KMS-11 (cell line): ENCODE data around the gene DIO2.

ENCODE experiments used
- H2AFZ ChIP-seq: fragments of 200-600 bp; sonication (generic); 2 replicates; pipeline ENCODE4 v1.6.1; 2016; ENCODE audit warnings: antibody characterized with exemption, mixed run types, low read depth
- H3K27ac ChIP-seq: fragments of 200-600 bp; sonication (generic); 2 replicates; pipeline ENCODE4 v1.6.1; 2016; ENCODE audit warnings: mild to moderate bottlenecking, mixed run types
- H3K27me3 ChIP-seq: fragments of 200-600 bp; sonication (generic); 2 replicates; pipeline ENCODE4 v1.6.1; 2017; ENCODE audit warnings: mild to moderate bottlenecking, low read depth, mixed run types, moderate library complexity; ENCODE audit not compliant: insufficient read depth
- H3K36me3 ChIP-seq: fragments of 200-600 bp; sonication (generic); 2 replicates; pipeline ENCODE4 v1.6.1; 2017; ENCODE audit warnings: mild to moderate bottlenecking, mixed run types; ENCODE audit not compliant: insufficient read depth
- H3K4me1 ChIP-seq: fragments of 200-600 bp; sonication (generic); 2 replicates; pipeline ENCODE4 v1.6.1; 2016; ENCODE audit warnings: mild to moderate bottlenecking, low read depth, mixed run types; ENCODE audit not compliant: poor library complexity, severe bottlenecking
- H3K4me2 ChIP-seq: fragments of 200-600 bp; sonication (generic); 2 replicates; pipeline ENCODE4 v1.7.0; 2016; ENCODE audit warnings: mild to moderate bottlenecking, mixed run types
- H3K4me3 ChIP-seq: fragments of 200-600 bp; sonication (generic); IDR thresholded peaks from 2 replicates; pipeline ENCODE4 v1.6.1; 2017; ENCODE audit warnings: low read depth, low read length, mixed read lengths; ENCODE audit not compliant: insufficient read depth
- H3K79me2 ChIP-seq: fragments of 200-600 bp; sonication (generic); 2 replicates; pipeline ENCODE4 v1.6.1; 2016; ENCODE audit warnings: low read depth, mixed run types; ENCODE audit not compliant: insufficient read depth
- H3K9ac ChIP-seq: fragments of 200-600 bp; sonication (generic); 2 replicates; pipeline ENCODE4 v1.6.1; 2016; ENCODE audit warnings: mild to moderate bottlenecking, mixed run types
- H4K20me1 ChIP-seq: fragments of 200-600 bp; sonication (generic); 2 replicates; pipeline ENCODE4 v1.6.1; 2016; ENCODE audit warnings: mild to moderate bottlenecking, mixed run types; ENCODE audit not compliant: insufficient read depth
- TF ChIP-seq, protein P1 (sequence below): fragments of 200-600 bp; sonication (generic); conservative IDR thresholded peaks from 2 replicates; pipeline ENCODE4 v1.6.1; 2017; ENCODE audit warnings: low read depth, mild to moderate bottlenecking, antibody characterized with exemption, low read length, moderate library complexity, mixed read lengths

Gene DIO2

DNA sequence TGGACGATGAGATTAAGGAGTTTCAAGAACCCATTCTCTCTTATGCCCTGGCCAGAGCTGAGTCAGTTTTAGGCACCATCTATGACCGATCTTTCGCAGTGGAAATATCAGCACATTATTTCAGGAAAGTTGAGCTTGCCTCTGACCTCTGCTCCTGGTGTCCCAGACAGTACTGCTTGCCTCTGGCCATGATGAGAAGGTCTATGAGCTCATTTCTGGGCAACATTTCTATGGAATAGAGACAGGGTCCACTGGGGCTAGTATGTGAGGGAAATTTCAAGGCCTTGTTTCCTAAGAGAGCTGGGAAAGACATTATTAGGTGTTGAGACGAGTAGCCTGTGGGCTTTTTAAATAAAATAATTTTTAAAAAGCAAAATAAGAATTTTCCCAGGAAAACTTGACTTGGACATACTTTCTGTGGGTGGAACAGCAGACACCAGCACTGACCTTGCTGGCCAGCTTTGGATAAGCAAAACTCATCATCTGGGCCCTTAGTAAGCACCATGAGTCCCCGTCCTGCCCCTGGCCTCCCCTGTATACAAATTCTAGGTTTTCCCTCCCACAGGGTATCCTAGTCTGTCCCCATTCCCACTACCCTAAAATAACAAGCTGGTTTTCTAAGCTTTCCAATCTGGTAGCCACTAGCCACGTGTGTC lies 43.4 kb downstream of the DIO2 start:
- Histone ChIP-seq H3K9ac (no peak overlapping the region), H3K36me3 (no peaks in the 10 kb centered on the region), H3K4me3 (no peak overlapping the region), H3K27me3 (no peaks in the 10 kb centered on the region), H4K20me1 (no peaks in the 10 kb centered on the region), H3K4me1 (no peaks in the 10 kb centered on the region), H3K4me2 (no peak overlapping the region), H3K27ac (no peak overlapping the region), H2AFZ (no peak overlapping the region), H3K79me2 (no peaks in the 10 kb centered on the region)
- TF ChIP-seq, protein P1, sequence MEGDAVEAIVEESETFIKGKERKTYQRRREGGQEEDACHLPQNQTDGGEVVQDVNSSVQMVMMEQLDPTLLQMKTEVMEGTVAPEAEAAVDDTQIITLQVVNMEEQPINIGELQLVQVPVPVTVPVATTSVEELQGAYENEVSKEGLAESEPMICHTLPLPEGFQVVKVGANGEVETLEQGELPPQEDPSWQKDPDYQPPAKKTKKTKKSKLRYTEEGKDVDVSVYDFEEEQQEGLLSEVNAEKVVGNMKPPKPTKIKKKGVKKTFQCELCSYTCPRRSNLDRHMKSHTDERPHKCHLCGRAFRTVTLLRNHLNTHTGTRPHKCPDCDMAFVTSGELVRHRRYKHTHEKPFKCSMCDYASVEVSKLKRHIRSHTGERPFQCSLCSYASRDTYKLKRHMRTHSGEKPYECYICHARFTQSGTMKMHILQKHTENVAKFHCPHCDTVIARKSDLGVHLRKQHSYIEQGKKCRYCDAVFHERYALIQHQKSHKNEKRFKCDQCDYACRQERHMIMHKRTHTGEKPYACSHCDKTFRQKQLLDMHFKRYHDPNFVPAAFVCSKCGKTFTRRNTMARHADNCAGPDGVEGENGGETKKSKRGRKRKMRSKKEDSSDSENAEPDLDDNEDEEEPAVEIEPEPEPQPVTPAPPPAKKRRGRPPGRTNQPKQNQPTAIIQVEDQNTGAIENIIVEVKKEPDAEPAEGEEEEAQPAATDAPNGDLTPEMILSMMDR, result no peak

DNA sequence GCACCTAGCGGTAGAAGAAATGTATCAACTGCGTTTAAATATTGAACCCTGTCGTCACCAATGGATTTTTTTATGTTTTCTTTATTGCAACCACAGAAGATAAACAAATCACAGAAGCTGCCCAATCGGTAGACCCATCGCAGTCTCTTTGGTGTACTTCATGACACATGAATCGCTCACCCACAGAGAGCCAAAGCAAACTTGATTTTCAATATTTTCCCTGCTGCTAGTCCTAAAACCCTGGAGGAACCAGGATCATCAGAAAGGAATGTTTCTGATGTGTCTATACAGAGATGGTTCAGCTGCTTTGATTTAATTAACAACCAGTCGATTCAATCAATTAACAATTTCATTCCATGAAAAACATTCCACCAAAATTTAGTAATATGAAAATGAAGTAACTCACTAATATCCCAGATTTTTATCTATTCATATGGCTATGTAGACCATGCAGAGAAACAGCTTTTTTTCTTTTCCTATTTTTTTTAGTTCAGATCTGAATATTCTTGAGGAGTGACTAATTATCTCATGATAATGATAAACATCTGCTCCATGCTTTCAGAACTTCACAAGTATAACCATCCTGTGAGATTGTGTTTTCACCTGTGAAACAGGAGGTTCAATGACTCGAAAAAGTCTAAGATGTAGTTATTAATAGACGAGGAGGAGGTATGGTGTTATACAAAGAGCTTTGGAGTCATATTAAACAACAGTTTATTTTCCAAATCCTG lies 46.1 kb downstream of the DIO2 start:
- no peaks in the 10 kb centered on the region for H3K27me3 ChIP-seq
- H3K36me3 ChIP-seq, result no peaks in the 10 kb centered on the region
- H4K20me1 ChIP-seq, result no peaks in the 10 kb centered on the region
- no peak overlapping the region for H2AFZ ChIP-seq
- no peak overlapping the region for H3K4me2 ChIP-seq
- H3K4me1 ChIP-seq, result no peaks in the 10 kb centered on the region
- H3K4me3 ChIP-seq, result no peak overlapping the region
- no peaks in the 10 kb centered on the region for H3K79me2 ChIP-seq
- no peak overlapping the region for H3K27ac ChIP-seq
- TF ChIP-seq, protein P1, result no peak
- no peak overlapping the region for H3K9ac ChIP-seq

DNA sequence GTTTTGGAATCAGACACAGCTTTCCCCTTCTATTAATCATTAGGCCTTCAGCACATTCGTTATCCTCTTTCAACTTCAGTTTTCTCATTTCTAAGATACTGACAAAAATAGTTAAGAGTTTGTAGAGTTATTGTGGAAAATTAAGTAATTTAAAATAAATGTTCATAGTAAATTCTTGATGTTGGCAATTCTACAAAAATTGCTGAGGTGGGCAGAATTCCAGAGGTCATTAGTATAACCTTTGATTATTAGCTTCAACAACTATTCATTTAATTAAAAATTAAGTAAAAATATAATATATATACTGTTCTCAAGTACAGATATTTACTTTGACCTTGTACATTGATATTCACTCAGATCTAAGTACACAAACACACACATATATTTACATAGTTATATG lies 58.5 kb downstream of the DIO2 start:
- no peaks in the 10 kb centered on the region for H3K27me3 ChIP-seq
- H3K27ac ChIP-seq, result no peak overlapping the region
- no peaks in the 10 kb centered on the region for H3K79me2 ChIP-seq
- H3K9ac ChIP-seq, result no peak overlapping the region
- TF ChIP-seq, protein P1, result no peak
- H2AFZ ChIP-seq, result no peak overlapping the region
- H4K20me1 ChIP-seq, result no peaks in the 10 kb centered on the region
- H3K4me3 ChIP-seq, result no peak overlapping the region
- H3K36me3 ChIP-seq, result no peaks in the 10 kb centered on the region
- no peak overlapping the region for H3K4me2 ChIP-seq
- H3K4me1 ChIP-seq, result no peaks in the 10 kb centered on the region

DNA sequence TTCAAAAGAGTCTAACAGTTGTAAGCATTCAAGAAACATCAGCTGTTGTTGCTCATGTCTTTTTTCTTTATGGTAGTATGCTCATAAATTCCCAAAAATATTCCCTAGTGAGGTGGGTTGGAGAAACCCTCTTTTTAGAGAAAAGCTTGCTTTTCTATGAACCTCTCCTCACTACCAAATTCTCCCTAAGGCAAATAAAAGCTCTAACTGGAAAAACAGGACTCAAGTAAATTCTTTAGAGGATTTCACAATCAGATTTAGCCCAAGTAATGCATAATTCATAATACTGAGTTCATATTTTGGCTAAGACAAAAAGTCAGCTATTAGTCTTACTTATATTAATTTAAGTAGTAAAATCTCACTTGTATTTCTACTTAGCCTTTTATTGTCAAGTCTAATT lies 59.1 kb downstream of the DIO2 start:
- Histone ChIP-seq H3K4me3 (no peak overlapping the region), H3K36me3 (no peaks in the 10 kb centered on the region), H3K27ac (no peak overlapping the region), H3K79me2 (no peaks in the 10 kb centered on the region), H4K20me1 (no peaks in the 10 kb centered on the region), H3K9ac (no peak overlapping the region), H3K4me1 (no peaks in the 10 kb centered on the region), H3K4me2 (no peak overlapping the region), H2AFZ (no peak overlapping the region), H3K27me3 (no peaks in the 10 kb centered on the region)
- TF ChIP-seq, protein P1, result no peak
